Measurements from ENCODE around the gene NENF.

Gene NENF

DNA sequence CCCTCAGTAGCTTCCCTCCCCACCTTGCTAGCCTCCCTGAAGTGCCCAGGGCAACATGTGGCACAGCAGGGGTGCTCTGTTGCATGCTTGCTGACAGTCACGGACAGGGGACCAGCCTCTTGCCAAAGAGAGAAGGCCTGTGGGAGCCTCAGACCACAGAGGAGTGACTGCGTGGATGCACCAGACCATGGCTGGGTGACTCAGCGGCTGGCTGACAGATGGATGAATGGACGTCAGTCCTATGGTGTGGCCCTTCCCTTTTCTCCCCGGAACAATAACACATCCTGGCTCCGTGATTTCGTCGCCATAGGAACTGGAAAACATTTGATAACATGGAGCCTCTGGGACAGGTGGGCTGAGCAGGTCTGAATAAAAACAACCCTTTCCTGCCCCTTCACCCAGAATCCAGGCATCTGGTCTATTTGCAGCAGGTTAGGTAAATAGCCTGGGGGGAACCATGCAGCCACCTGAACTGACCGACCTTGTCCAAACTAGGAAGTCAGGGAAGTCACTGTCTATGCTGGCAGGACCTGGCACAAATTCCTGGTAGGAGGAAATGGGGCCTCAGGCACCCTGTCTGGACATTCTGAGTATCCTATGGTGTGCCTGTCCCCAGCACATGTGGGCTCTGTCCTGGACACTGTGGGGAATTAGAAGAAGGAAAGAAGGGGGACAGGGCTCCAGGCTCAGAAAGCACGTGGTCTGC lies 53.3 kb downstream of the NENF start:
- H3K4me1 ChIP-seq, result peaks cover 4% of the 10 kb centered on the region
- H3K4me3 ChIP-seq (ENCODE audit: low read depth, low read length), result no peak overlapping the region
- H3K27me3 ChIP-seq, result no peaks in the 10 kb centered on the region
- TF ChIP-seq, protein P1, sequence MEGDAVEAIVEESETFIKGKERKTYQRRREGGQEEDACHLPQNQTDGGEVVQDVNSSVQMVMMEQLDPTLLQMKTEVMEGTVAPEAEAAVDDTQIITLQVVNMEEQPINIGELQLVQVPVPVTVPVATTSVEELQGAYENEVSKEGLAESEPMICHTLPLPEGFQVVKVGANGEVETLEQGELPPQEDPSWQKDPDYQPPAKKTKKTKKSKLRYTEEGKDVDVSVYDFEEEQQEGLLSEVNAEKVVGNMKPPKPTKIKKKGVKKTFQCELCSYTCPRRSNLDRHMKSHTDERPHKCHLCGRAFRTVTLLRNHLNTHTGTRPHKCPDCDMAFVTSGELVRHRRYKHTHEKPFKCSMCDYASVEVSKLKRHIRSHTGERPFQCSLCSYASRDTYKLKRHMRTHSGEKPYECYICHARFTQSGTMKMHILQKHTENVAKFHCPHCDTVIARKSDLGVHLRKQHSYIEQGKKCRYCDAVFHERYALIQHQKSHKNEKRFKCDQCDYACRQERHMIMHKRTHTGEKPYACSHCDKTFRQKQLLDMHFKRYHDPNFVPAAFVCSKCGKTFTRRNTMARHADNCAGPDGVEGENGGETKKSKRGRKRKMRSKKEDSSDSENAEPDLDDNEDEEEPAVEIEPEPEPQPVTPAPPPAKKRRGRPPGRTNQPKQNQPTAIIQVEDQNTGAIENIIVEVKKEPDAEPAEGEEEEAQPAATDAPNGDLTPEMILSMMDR (IDR thresholded peaks at IDR 0.05; ENCODE audit: low read depth, low read length), result no peak
- H3K9me3 ChIP-seq, result no peaks in the 10 kb centered on the region
- peak; percentile 74 for DNase-seq
- H3K36me3 ChIP-seq, result no peaks in the 10 kb centered on the region

DNA sequence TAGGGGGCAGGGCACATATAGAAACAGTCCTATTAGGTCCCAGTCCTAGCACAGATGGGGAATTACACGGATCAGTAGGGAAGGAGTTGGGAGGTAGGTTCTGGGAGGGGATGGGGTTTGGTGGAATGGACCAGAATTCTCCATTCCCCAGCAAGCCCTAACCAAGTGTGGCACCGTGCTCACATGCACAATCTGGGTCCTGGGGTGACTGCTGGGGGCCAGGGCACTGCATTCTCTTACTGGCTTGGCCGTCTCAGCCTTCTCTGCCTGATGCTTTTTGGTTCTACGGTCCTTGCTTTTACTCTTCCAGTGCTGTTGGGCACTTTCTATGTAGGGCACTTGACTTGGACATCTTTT lies 53.9 kb downstream of the NENF start:
- TF ChIP-seq, protein P1 (IDR thresholded peaks at IDR 0.05; ENCODE audit: low read depth, low read length), result no peak
- Histone ChIP-seq H3K36me3 (no peaks in the 10 kb centered on the region), H3K27me3 (no peaks in the 10 kb centered on the region), H3K4me1 (peaks cover 4% of the 10 kb centered on the region), H3K4me3 (ENCODE audit: low read depth, low read length) (no peak overlapping the region), H3K9me3 (no peaks in the 10 kb centered on the region)
- DNase-seq, result no peak

DNA sequence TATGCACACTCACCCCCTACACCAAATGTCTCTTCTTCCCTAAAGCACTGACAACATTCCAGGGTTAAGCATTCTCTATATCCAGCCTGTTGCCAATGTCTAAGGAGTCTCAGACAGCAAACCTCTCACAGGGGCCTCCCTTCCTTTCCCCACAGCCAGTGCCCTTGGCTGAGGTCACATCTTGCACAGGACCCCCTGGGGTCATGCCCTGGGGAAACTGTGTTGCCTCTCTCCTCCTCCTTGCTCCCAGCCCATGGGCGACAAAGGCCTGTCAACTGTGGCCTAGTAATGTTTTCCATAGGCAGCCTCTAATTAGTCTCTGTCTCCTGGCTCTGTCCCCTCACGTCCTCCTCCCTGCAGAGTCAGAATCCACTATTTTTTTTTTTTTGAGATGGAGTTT lies 54.6 kb downstream of the NENF start:
- H3K4me1 ChIP-seq, result peaks cover 4% of the 10 kb centered on the region
- H3K36me3 ChIP-seq, result no peaks in the 10 kb centered on the region
- no peaks in the 10 kb centered on the region for H3K9me3 ChIP-seq
- TF ChIP-seq, protein P1 (IDR thresholded peaks at IDR 0.05; ENCODE audit: low read depth, low read length), result no peak
- H3K4me3 ChIP-seq (ENCODE audit: low read depth, low read length), result no peak overlapping the region
- no peaks in the 10 kb centered on the region for H3K27me3 ChIP-seq
- DNase-seq, result no peak

DNA sequence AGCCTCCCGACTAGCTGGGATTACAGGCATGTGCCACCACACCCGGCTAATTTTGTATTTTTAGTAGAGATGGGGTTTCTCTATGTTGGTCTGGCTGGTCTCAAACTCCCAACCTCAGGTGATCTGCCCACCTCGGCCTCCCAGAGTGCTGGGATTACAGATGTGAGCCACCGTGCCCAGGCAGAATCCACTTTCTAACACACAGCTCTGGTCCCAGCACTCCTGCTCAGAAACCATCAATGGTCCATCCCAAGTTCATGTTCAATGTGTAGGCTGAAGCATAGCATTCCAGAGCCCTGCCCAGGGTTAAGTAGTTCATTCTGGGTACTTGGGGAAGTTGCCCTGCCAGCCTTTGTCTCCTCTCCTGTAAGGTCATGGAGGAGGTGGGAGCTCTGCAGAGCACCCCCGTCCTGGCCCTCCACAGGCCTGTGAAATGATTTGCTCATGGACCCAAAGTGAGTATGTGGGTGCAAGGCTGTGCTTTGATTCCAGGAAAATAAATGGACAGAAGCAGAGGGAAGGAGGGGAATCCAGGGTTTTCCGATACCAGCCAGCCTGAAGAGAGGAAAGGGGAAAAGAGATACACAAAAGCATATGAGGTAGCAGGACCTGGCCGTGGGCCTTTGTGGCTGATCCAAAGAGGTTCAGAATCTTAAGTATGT lies 55.2 kb downstream of the NENF start:
- Histone ChIP-seq H3K4me3 (ENCODE audit: low read depth, low read length) (no peak overlapping the region), H3K27me3 (no peaks in the 10 kb centered on the region), H3K4me1 (peaks cover 4% of the 10 kb centered on the region), H3K36me3 (no peaks in the 10 kb centered on the region), H3K9me3 (no peaks in the 10 kb centered on the region)
- no peak for DNase-seq
- TF ChIP-seq, protein P1 (IDR thresholded peaks at IDR 0.05; ENCODE audit: low read depth, low read length), result no peak

DNA sequence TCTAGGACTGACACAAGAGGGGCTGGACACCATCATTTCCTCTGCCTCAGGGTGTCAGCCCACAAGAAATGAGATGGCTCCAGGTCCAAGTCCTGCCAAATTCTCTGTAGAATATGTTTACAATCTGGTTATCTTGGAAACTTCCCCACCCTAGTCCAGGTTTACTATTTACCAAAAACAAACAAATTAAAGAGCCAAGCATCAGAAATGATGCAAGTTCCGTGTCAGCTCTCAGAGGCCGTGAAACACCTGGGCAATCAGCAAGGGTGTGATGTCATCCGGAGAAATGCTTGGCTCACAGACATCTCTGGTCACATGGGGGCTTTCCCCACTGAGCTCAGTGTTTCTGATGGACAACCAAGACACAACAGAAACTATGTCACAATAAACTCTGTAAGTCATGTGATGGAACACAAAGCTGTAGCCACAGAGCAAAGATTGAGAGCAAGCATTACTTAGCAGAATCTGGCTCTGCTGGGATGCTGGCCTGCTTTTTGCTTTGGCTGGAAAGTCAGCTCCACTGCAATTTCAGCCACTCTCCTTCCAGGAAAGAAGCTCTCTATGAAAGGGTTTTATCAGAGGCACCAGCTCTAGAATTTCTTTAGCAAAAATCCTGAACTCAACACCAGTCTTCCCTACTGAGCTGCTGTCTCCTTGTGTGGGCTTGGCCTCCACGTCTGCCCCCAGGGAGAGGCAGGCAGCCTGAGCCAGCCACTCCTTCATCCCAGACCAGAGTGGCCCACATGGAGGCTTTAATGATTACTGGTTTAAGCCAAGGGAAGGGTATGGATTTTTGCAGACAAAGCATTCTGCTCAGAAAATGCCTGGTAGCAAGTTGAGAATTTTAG lies 55.9 kb downstream of the NENF start:
- TF ChIP-seq, protein P1 (IDR thresholded peaks at IDR 0.05; ENCODE audit: low read depth, low read length), result no peak
- DNase-seq, result no peak
- peaks cover 4% of the 10 kb centered on the region for H3K4me1 ChIP-seq

More for the DNA sequence above, 55.9 kb downstream of the NENF start:
- H3K27me3 ChIP-seq, result no peaks in the 10 kb centered on the region
- no peak overlapping the region for H3K4me3 ChIP-seq (ENCODE audit: low read depth, low read length)
- H3K36me3 ChIP-seq, result no peaks in the 10 kb centered on the region
- H3K9me3 ChIP-seq, result no peaks in the 10 kb centered on the region
